Lower leg skin (tissue), 3 donors: ENCODE measurements around the gene TENM4.

Experiments
- CTCF ChIP-seq, 3 donors: fragments of 450-650 bp; IDR thresholded peaks; one replicate each; pipeline ENCODE4 v1.5.1; 2016; ENCODE audit warnings: antibody characterized with exemption in 3 of 3, mild to moderate bottlenecking in 3 of 3, moderate library complexity in 2 of 3
- POLR2A ChIP-seq, 2 donors: fragments of 450-650 bp; IDR thresholded peaks; one replicate each; pipeline ENCODE4 v1.6.1; 2016 to 2017; ENCODE audit warnings: antibody characterized with exemption in 2 of 2, mild to moderate bottlenecking in 1 of 2, moderate library complexity in 1 of 2

- TF ChIP-seq CTCF (IDR thresholded peaks at IDR 0.05) = no peak
- no peak for TF ChIP-seq POLR2A (IDR thresholded peaks at IDR 0.05)
Observed at GRCh38 chr11:78933350-78933749, 507.5 kb downstream of the TENM4 start.
